ENCODE measurements around the gene ASF1A. TPM values are rescaled to one million over a fixed set of nuclear protein-coding genes. Genes with fewer than 3 reads are reported as not detected.

The ASF1A gene
- polyA plus RNA-seq, 1 of the 3 experiments (the other 2 are of a cell fraction) = 5.4 TPM

DNA sequence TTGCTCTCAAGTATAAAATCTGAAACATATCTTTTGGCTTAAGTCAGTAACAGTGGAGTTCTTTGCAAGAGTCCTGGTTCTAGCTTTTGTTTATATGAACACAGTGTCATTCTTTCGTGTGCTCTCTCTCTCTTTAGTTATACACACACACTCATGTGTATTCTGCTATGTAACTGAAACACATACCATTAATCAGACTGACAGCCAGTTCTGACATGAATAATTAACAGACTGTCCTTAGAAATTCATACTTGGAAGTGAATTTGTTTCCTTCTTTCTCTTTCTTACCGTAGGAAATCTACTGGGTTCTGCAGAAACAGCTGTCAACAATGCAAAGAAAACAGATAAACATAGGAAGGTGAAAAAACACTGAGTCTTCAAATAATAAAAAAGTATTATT, 38.5 kb downstream of the ASF1A start:
- 92% methylated on average over 2 of the region's 2 CpGs for WGBS (ENCODE audit: low lambda C conversion rate)
- Histone ChIP-seq H3K4me3 (ENCODE audit: low read depth in 2 of 2, low read length in 1 of 2) (no peak overlapping the region), H3F3A (replicated peaks; ENCODE audit: insufficient read depth) (peaks cover 11% of the 10 kb centered on the region), H2AFZ (ENCODE audit: low read depth) (no peak overlapping the region), H3K27me3 (ENCODE audit: insufficient read depth) (no peaks in the 10 kb centered on the region), H3K9me2 (no peaks in the 10 kb centered on the region), H3K9me3 (no peaks in the 10 kb centered on the region), H4K20me1 (ENCODE audit: insufficient read depth) (no peaks in the 10 kb centered on the region), H3K4me1 (ENCODE audit: control insufficient read depth in 1 of 2, insufficient read depth in 2 of 2, low read depth in 1 of 2, low read length in 1 of 2) (peaks cover 0 to 3% of the 10 kb centered on the region in 2 experiments; a peak in 1 of 4 replicates), H3K79me2 (ENCODE audit: insufficient read depth) (no peaks in the 10 kb centered on the region; the same call in none of the 2 replicates), H3K27ac (ENCODE audit: low read depth in 2 of 2, low read length in 1 of 2) (no peak overlapping the region), H3K9ac (no peak overlapping the region), H3K36me3 (replicated peaks in 1 of 2; ENCODE audit: control insufficient read depth in 1 of 2, insufficient read depth in 2 of 2, low read length in 1 of 2) (peaks cover 9 to 21% of the 10 kb centered on the region in 2 experiments), H3K4me2 (no peak overlapping the region)
- DNase-seq = no peak
- CTCF ChIA-PET = no interaction called here
- TF ChIP-seq FOXM1 (IDR thresholded peaks at IDR 0.05; ENCODE audit: low read depth) (no peak), RXRA (IDR thresholded peaks at IDR 0.05; ENCODE audit: borderline replicate concordance, low read depth) (no peak), IRF3 (IDR thresholded peaks at IDR 0.05; ENCODE audit: low read depth, low read length) (no peak), USF2 (IDR thresholded peaks at IDR 0.05; ENCODE audit: borderline replicate concordance, low read depth, low read length) (no peak), NFIC (IDR thresholded peaks at IDR 0.05; ENCODE audit: borderline replicate concordance) (no peak), RAD21 (IDR thresholded peaks at IDR 0.05; ENCODE audit: low read length) (no peak), TAF1 (IDR thresholded peaks at IDR 0.05; ENCODE audit: borderline replicate concordance, low read depth, low read length) (no peak), EP300 (IDR thresholded peaks at IDR 0.05; ENCODE audit: borderline replicate concordance in 1 of 2, low read depth in 1 of 2, low read length in 1 of 2) (no peak), POLR2AphosphoS5 (IDR thresholded peaks at IDR 0.05; ENCODE audit: low read depth, low read length) (no peak), FOXJ3 (CRISPR knock-in tag; IDR thresholded peaks at IDR 0.05) (no peak), ELF1 (IDR thresholded peaks at IDR 0.05) (no peak), USF1 (IDR thresholded peaks at IDR 0.05; ENCODE audit: borderline replicate concordance, low read depth) (no peak), FOSL2 (IDR thresholded peaks at IDR 0.05; ENCODE audit: borderline replicate concordance, low read depth) (no peak)
- TF ChIP-seq, protein P1, sequence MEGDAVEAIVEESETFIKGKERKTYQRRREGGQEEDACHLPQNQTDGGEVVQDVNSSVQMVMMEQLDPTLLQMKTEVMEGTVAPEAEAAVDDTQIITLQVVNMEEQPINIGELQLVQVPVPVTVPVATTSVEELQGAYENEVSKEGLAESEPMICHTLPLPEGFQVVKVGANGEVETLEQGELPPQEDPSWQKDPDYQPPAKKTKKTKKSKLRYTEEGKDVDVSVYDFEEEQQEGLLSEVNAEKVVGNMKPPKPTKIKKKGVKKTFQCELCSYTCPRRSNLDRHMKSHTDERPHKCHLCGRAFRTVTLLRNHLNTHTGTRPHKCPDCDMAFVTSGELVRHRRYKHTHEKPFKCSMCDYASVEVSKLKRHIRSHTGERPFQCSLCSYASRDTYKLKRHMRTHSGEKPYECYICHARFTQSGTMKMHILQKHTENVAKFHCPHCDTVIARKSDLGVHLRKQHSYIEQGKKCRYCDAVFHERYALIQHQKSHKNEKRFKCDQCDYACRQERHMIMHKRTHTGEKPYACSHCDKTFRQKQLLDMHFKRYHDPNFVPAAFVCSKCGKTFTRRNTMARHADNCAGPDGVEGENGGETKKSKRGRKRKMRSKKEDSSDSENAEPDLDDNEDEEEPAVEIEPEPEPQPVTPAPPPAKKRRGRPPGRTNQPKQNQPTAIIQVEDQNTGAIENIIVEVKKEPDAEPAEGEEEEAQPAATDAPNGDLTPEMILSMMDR (IDR thresholded peaks at IDR 0.05) = no peak
- POLR2A ChIA-PET = no interaction called here
